ENCODE data around the gene ZNF57. TPM values are rescaled to one million over a fixed set of nuclear protein-coding genes. Genes with fewer than 3 reads are reported as not detected.
"Not testable (repeated sequence)": the region's sequence is repeated elsewhere in the genome, so short reads cannot be mapped to it uniquely, and the experiment has no call there.

ZNF57 gene
- total RNA-seq, 2 experiments from 2014 or later: 5.9 to 7.1 TPM

- intact Hi-C loops (cut with DNase I, micrococcal nuclease): loop anchor here in 1 of 2 experiments (5.0 kb wide), 1 partner anchor 102 kb away; the partner anchor contains the start of gene TLE5
- DNase-seq (no peak), ATAC-seq (no peak)
- Mint-ChIP-seq H3K27ac (no peak overlapping the region), H3K9me3 (ENCODE audit: low read depth) (no peaks in the 10 kb centered on the region), H3K36me3 (ENCODE audit: low read depth) (no peaks in the 10 kb centered on the region), H3K27me3 (no peaks in the 10 kb centered on the region), H3K4me1 (peaks cover 5% of the 10 kb centered on the region), H3K4me3 (no peak overlapping the region)
- ChIA-PET POLR2A (no interaction called here), CTCF (interaction anchor here (1.7 to 1.8 kb wide), 2 partner anchors 9 to 144 kb away, joined by 7 to 14 read pairs; no protein-coding TSS in a partner anchor)
Observed at GRCh38 chr19:2960120-2960519, 59.4 kb downstream of the ZNF57 start.

- Mint-ChIP-seq H3K27me3 (no peaks in the 10 kb centered on the region), H3K9me3 (ENCODE audit: low read depth) (no peaks in the 10 kb centered on the region), H3K4me1 (peaks cover 5% of the 10 kb centered on the region), H3K27ac (peak overlapping the region; percentile 65), H3K4me3 (peak overlapping the region; percentile 38), H3K36me3 (ENCODE audit: low read depth) (no peaks in the 10 kb centered on the region)
- ChIA-PET POLR2A (no interaction called here), CTCF (interaction anchor here (0.5 to 4.2 kb wide), 22 partner anchors 10 to 314 kb away, joined by 3 to 28 read pairs (median 4); partner anchors contain the start of gene TLE6)
- intact Hi-C loops (cut with DNase I, micrococcal nuclease): loop anchor here (1.0 to 5.0 kb wide), 10 partner anchors 15 to 288 kb away; partner anchors contain the start of genes TLE5 (in 2 of the 2) and TLE6 (in 1 of the 2)
- ATAC-seq (peak; percentile 84), DNase-seq (peak; percentile 64)
Observed at GRCh38 chr19:2962018-2962670, 61.4 kb downstream of the ZNF57 start.

GRCh38 chr19:2963122-2963521 lies 62.4 kb downstream of the ZNF57 start:
- H3K4me1 Mint-ChIP-seq: peaks cover 5% of the 10 kb centered on the region
- H3K27me3 Mint-ChIP-seq: no peaks in the 10 kb centered on the region
- H3K27ac Mint-ChIP-seq: no peak overlapping the region
- intact Hi-C loops (cut with DNase I, micrococcal nuclease): loop anchor here in 1 of 2 experiments (5.0 kb wide), 1 partner anchor 99 kb away; the partner anchor contains the start of gene TLE5
- DNase-seq (no peak), ATAC-seq (no peak)
- CTCF ChIA-PET: interaction anchor here (0.5 to 4.2 kb wide), 14 partner anchors 11 to 341 kb away, joined by 3 to 28 read pairs (median 4); partner anchors contain the start of gene TLE6
- H3K4me3 Mint-ChIP-seq: no peak overlapping the region
- H3K36me3 Mint-ChIP-seq (ENCODE audit: low read depth): no peaks in the 10 kb centered on the region
- no peaks in the 10 kb centered on the region for H3K9me3 Mint-ChIP-seq (ENCODE audit: low read depth)
- POLR2A ChIA-PET: no interaction called here

GRCh38 chr19:2963631-2964030 lies 62.9 kb downstream of the ZNF57 start:
- H3K4me1 Mint-ChIP-seq; H3K27me3 Mint-ChIP-seq; H3K36me3 Mint-ChIP-seq (ENCODE audit: low read depth); POLR2A ChIA-PET; H3K27ac Mint-ChIP-seq; DNase-seq; H3K4me3 Mint-ChIP-seq; H3K9me3 Mint-ChIP-seq (ENCODE audit: low read depth); ATAC-seq: not testable (repeated sequence)
- intact Hi-C loops (cut with DNase I, micrococcal nuclease): loop anchor here in 1 of 2 experiments (5.0 kb wide), 1 partner anchor 99 kb away; the partner anchor contains the start of gene TLE5
- CTCF ChIA-PET: interaction anchor here (0.5 to 4.2 kb wide), 7 partner anchors 13 to 225 kb away, joined by 3 to 28 read pairs (median 8); partner anchors contain the start of gene TLE6

GRCh38 chr19:2964874-2965273 lies 64.1 kb downstream of the ZNF57 start:
- Mint-ChIP-seq H3K27me3 (no peaks in the 10 kb centered on the region), H3K4me1 (peaks cover 5% of the 10 kb centered on the region), H3K36me3 (ENCODE audit: low read depth) (no peaks in the 10 kb centered on the region), H3K4me3 (no peak overlapping the region), H3K9me3 (ENCODE audit: low read depth) (no peaks in the 10 kb centered on the region), H3K27ac (no peak overlapping the region)
- no peak for ATAC-seq
- DNase-seq: no peak
- CTCF ChIA-PET: interaction anchor here (0.5 to 4.2 kb wide), 7 partner anchors 15 to 940 kb away, joined by 3 to 28 read pairs (median 3); no protein-coding TSS in a partner anchor
- POLR2A ChIA-PET: no interaction called here
- intact Hi-C loops (cut with DNase I, micrococcal nuclease): loop anchor here in 1 of 2 experiments (5.0 kb wide), 1 partner anchor 97 kb away; the partner anchor contains the start of gene TLE5

- ChIA-PET POLR2A (no interaction called here), CTCF (interaction anchor here (0.7 to 1.4 kb wide), 4 partner anchors 10 to 261 kb away, joined by 3 read pairs; no protein-coding TSS in a partner anchor)
- H3K27me3 Mint-ChIP-seq: no peaks in the 10 kb centered on the region
- ATAC-seq (no peak), DNase-seq (no peak)
- H3K27ac Mint-ChIP-seq: no peak overlapping the region
- no peak overlapping the region for H3K4me3 Mint-ChIP-seq
- H3K4me1 Mint-ChIP-seq: no peaks in the 10 kb centered on the region
- H3K36me3 Mint-ChIP-seq (ENCODE audit: low read depth): no peaks in the 10 kb centered on the region
- no peaks in the 10 kb centered on the region for H3K9me3 Mint-ChIP-seq (ENCODE audit: low read depth)
- intact Hi-C loops (cut with DNase I, micrococcal nuclease): no loop called here
Observed at GRCh38 chr19:2967972-2968371, 67.2 kb downstream of the ZNF57 start.

Other genes with a start within 250 kb of the ZNF57 start
- 1 to 10 TPM; 1.1 to 1.2 TPM for gene GNG7, start 198.2 kb upstream of the ZNF57 start, total RNA-seq
- gene DIRAS1, start 179.6 kb upstream of the ZNF57 start, total RNA-seq: under 1 TPM; 0.21 to 0.33 TPM
- 10 to 100 TPM; 26.6 to 46.0 TPM for gene SLC39A3, start 160.9 kb upstream of the ZNF57 start, total RNA-seq
- gene SGTA, start 117.7 kb upstream of the ZNF57 start, total RNA-seq: 10 to 100 TPM; 53.0 to 62.2 TPM
- gene THOP1, start 115.4 kb upstream of the ZNF57 start, total RNA-seq: 100 to 1,000 TPM; 135 to 144 TPM
- 1 to 10 TPM; 1.9 to 2.3 TPM for gene ZNF554, start 81.1 kb upstream of the ZNF57 start, total RNA-seq
- 1 to 10 TPM; 1.9 TPM for gene ZNF555, start 59.5 kb upstream of the ZNF57 start, total RNA-seq
- not detected for gene ZNF556, start 33.6 kb upstream of the ZNF57 start, total RNA-seq
- 1 to 10 TPM; 4.3 to 4.8 TPM for gene ZNF77, start 44.0 kb downstream of the ZNF57 start, total RNA-seq
- 1 to 10 TPM; 2.6 to 3.5 TPM for gene TLE6, start 76.6 kb downstream of the ZNF57 start, total RNA-seq
- 1 to 10 TPM; 4.7 to 6.3 TPM for gene TLE2, start 128.4 kb downstream of the ZNF57 start, total RNA-seq
- 100 to 1,000 TPM; 349 to 533 TPM for gene TLE5, start 161.6 kb downstream of the ZNF57 start, total RNA-seq
- 10 to 100 TPM in 1 of 2 experiments, 1 to 10 TPM in 1; 7.3 to 13.2 TPM for gene GNA11, start 193.4 kb downstream of the ZNF57 start, total RNA-seq
- 10 to 100 TPM; 64.9 to 70.9 TPM for gene GNA15, start 235.1 kb downstream of the ZNF57 start, total RNA-seq

All from activated CD4-positive, alpha-beta T cell treated with anti-CD3 and anti-CD28 coated beads for 36 hours (primary cell).